ENCODE results near the gene LITAFD. TPM values are rescaled to one million over a fixed set of nuclear protein-coding genes. Genes with fewer than 3 reads are reported as not detected.
"Not testable (repeated sequence)": the region's sequence is repeated elsewhere in the genome, so short reads cannot be mapped to it uniquely, and the experiment has no call there.

The LITAFD gene
- total RNA-seq, 1 donor from 2014 or later: not detected

- DNase-seq (ENCODE audit: low spot score): no peak
Measured at GRCh38 chr16:8872967-8873865, 8.9 kb upstream of the LITAFD start.

GRCh38 chr16:8873866-8874195 is 8.3 kb upstream of the LITAFD start:
- not testable (repeated sequence) for DNase-seq (ENCODE audit: low spot score)

DNA sequence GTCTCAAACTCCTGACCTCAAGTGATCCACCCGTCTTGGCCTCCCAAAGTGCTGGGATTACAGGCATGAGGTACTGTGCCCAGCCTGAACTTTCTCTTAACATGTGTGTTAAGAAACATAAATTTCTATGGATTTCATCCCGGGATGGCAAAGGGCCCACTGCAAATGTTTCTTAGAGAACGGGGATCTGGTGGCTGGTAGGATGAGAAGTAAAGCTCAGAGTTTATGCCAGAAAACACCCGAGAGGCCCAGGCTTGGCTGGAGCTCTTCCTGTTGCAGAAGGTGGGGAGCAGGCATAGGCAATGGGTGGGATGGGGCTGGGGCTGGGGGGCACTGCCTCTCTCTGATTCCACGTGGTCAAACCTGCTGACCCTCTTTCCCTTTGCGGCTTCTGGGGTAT is 7.8 kb upstream of the LITAFD start:
- DNase-seq (ENCODE audit: low spot score): no peak

- not testable (repeated sequence) for DNase-seq (ENCODE audit: low spot score)
Measured at GRCh38 chr16:8875317-8875716, 6.8 kb upstream of the LITAFD start.

DNA sequence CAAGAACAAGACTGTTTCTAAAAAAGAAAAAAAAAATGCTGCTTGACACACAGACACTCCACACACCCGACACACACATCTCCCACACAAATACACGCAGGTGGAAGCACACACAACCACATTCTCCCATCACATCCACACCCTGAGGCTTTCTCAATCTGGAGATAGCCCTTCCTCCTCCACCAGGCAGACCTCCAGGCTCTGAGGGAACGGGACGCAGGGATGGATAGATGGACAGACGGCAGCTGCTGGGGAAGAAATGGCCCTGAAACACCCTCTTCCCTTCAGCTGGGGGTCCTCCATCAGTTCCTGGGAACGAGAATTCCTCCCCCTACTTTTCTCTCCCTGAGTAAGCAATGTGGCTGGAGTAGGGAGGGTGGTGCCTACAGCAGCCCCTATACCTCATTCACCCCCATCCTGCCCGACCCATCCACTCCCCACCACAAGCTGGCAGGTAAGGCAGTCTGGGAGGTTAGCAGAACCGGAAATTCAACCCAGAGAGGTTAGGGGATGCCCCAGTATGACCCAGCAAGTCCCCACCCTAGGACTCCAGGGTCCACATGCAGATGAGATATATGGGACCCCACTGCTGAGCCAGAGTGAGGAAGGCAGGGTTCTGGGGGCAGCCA is 4.1 kb upstream of the LITAFD start:
- no peak for DNase-seq (ENCODE audit: low spot score)

DNA sequence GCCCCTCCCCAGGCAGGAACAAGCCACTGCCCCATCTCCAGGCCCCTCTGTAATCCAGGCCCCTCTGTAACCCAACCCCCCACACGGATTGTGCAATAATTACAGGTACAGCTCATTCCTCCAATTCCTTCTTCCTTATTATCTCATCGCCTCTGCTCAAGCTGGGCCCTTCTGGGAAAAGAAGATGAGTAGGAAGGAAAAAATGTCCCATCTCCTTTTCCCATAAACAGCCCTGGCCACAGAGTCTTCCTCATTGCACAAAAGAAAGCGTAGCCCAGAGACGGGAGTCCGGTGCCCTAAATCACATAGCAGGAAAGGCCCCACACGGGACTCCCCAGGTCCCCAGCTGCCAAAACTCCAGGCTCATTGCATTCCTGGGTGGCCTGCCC is 3.6 kb upstream of the LITAFD start:
- DNase-seq (ENCODE audit: low spot score): no peak

GRCh38 chr16:8880839-8881510 is 1.2 kb upstream of the LITAFD start:
- no peak for DNase-seq (ENCODE audit: low spot score)

DNA sequence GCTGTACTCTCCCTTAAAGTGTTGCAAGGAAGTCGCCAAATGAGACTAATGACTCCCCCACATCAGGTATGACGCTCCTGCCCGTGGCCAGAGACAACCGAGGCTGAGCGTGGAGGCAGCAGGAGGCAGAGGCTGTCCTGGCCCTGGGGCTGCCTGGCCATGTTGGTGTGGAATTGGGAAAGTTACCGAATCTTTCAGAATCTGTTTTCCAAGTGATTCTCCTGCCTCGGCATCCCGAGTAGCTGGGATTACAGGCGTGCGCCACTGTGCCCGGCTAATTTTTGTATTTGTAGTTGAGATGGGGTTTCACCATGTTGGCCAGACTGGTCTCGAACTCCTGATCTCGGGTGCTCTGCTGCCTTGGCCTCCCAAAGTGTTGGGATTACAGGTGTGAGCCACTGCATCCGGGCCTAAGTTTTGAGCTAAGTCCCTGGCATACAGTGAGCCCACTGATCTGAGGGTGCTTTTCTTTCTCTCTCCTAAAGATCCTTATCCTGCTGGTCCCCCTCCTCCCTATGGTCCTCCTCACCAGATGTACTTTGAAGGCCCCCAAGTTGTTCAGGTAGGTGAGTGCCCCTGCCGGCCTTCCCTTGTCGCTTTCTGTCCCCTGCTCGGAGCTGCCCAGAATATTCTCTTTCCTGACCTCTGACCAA is 700 bp downstream of the LITAFD start:
- DNase-seq (ENCODE audit: low spot score): no peak

DNA sequence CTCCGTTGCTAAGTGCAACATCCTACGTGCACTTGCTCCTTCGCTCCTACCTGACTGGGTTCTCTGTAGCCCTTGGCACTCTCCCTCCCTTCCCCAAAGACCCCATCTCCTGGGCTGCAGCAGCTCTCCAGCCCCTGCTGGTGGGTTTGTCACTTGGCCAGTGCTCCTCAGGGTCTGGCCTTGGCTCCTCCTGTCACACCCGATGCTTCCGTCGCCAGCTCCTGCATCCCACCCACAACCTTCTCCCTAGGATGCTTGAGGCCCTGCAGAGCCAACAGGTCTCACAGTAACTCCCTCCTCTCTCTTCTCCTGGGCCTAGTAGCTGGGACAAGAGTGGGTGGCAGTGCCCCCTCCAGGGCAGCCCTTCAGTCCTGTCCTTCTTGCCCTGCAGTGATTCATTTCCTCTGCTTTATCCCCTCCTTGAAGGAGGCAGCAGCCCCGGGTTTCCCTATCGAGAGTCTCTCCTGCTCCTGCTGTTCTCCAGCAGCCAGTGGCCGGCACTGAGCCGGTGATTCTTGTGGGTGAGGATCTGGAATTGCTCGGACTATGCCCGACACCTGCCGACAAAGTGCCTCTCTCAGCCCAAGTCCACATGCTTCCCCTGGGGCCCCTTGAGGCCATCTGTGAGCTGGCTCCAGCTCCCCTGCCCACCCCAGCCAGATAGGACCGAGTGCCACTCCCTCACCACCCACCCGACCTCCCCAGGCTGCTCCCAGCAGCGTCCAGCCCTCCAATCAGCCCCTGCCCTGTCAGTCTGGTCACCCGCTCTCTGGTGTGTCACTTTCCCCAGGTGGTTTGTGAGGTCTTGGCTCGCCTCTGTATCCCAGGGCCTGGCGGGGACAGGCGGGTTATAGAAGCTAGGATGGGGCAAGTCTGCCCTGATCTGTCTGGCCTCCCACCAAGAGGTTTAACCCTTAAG is 3.8 kb downstream of the LITAFD start:
- DNase-seq (ENCODE audit: low spot score): no peak

GRCh38 chr16:8886593-8887430 is 4.7 kb downstream of the LITAFD start:
- DNase-seq (ENCODE audit: low spot score): no peak

DNA sequence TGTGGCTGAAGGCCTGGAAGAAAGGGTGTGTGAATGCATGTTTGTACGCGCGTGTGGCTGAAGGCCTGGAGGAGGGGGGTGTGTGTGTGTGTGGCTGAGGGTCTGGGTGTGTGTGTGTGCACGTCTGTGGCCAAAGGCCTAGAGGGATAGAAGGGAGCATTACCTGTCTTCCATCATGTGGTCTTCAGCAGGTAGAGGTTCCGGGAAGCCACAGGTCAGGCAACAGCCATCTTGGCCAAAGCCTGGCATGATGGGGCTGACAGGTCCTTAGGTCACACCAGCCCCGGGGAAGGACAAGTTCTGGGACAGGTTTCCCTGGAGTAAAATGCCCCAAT is 5.2 kb downstream of the LITAFD start:
- no peak for DNase-seq (ENCODE audit: low spot score)

- no peak for DNase-seq (ENCODE audit: low spot score)
Measured at GRCh38 chr16:8887952-8888560, 5.9 kb downstream of the LITAFD start.

GRCh38 chr16:8888951-8889892 is 7.1 kb downstream of the LITAFD start:
- no peak for DNase-seq (ENCODE audit: low spot score)

DNA sequence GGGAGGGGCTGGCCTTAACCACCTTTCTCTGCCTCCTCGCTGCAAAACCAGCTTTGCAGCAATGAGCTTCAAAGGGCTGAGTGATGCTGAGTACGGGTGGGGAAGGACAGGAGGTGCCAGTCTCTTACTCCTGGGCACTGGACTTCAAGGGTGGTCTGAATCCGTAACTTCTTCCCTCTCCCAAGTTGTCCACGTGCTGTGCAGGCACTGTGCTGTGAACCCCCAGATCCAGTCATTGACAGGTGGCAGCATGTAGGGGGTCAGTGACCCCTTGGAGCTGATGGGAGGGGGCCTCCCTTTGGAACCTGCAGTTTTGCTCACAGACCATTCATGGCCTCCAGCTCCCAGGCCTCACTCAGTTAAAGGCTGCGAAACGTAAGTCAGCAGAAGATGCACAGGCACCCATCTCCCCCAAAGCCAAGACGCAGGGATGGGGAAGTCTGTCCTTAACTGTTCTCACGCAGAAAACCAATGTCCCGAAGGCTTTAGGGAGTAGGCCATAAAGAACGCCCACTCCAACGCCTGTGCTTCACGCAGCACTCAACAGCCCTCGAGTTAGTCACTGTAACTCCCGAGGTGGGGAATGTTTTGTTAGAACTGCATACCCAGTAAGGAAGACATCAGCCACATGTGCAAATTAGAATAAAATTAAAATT is 7.9 kb downstream of the LITAFD start:
- no peak for DNase-seq (ENCODE audit: low spot score)

- no peak for DNase-seq (ENCODE audit: low spot score)
Measured at GRCh38 chr16:8890549-8890921, 8.4 kb downstream of the LITAFD start.

- no peak for DNase-seq (ENCODE audit: low spot score)
Measured at GRCh38 chr16:8892101-8892575, 10.0 kb downstream of the LITAFD start.

GRCh38 chr16:8893426-8893825 is 11.3 kb downstream of the LITAFD start:
- no peak for DNase-seq (ENCODE audit: low spot score)

DNA sequence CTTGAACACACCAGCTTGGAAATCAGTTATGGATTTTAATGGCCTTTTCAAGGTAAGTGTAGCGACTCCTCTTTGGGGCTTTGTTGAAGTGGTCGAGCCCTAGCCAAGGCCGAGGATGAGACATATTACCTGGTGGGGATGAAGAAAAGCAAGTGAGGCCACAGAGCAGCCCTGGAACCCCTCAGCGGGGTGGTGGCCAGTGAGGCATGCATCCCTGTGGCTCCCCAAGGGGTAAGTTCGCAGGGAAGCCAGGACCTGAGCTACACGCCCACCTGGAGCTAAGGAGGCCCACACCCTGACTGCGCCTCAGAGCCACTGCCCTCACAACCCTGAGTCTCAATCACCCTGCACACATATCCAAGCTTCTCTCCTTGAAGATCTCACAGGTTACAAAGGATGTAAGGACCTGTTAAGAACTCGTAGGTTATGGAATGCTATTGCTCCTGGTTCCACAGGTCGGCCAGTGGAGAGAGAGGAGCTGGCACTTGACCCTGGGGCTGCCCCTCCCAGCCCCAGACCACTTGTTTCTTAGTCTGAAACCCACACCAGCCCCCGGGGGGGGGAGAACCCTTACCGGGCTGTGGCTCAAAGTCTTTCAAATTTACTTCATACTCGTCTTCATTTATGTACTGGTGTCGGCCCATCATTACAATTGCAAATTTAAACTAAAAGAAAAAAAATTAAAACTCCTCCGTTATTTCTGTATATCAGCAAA is 12.0 kb downstream of the LITAFD start:
- DNase-seq (ENCODE audit: low spot score): no peak
